IPS-18a (cell line): ENCODE measurements around the gene SDE2.

Experiments used
- H3K27ac ChIP-seq: one replicate; pipeline ENCODE4 v1.5.1; 2013; ENCODE audit warnings: low read length
- H3K27me3 ChIP-seq: one replicate; pipeline ENCODE4 v1.6.1; 2013; ENCODE audit warnings: mild to moderate bottlenecking, low read length; ENCODE audit not compliant: control insufficient read depth, insufficient read depth
- H3K36me3 ChIP-seq: one replicate; pipeline ENCODE4 v1.6.1; 2013; ENCODE audit warnings: low read depth, low read length; ENCODE audit not compliant: control insufficient read depth
- H3K4me1 ChIP-seq: one replicate; pipeline ENCODE4 v1.6.1; 2013; ENCODE audit warnings: low read depth, low read length; ENCODE audit not compliant: control insufficient read depth
- H3K4me3 ChIP-seq: one replicate; pipeline ENCODE4 v1.5.1; 2013; ENCODE audit warnings: low read length
- H3K9ac ChIP-seq: one replicate; pipeline ENCODE4 v1.6.1; 2013; ENCODE audit warnings: mild to moderate bottlenecking, low read length, moderate library complexity
- H3K9me3 ChIP-seq: one replicate; pipeline ENCODE4 v1.6.1; 2013; ENCODE audit warnings: low read depth, low read length; ENCODE audit not compliant: control insufficient read depth

The SDE2 gene

GRCh38 chr1:225949041-225949440 lies 50.1 kb downstream of the SDE2 start:
- H3K4me3 ChIP-seq, result no peak overlapping the region
- H3K4me1 ChIP-seq, result peaks cover 25% of the 10 kb centered on the region
- H3K27ac ChIP-seq, result no peak overlapping the region
- peaks cover 24% of the 10 kb centered on the region for H3K27me3 ChIP-seq
- no peaks in the 10 kb centered on the region for H3K36me3 ChIP-seq
- H3K9ac ChIP-seq, result no peak overlapping the region
- H3K9me3 ChIP-seq, result no peaks in the 10 kb centered on the region

- Histone ChIP-seq H3K4me1 (peaks cover 25% of the 10 kb centered on the region), H3K27ac (no peak overlapping the region), H3K36me3 (no peaks in the 10 kb centered on the region), H3K9me3 (no peaks in the 10 kb centered on the region), H3K4me3 (no peak overlapping the region), H3K9ac (no peak overlapping the region), H3K27me3 (peaks cover 24% of the 10 kb centered on the region)
Observed at GRCh38 chr1:225946803-225947202, 52.3 kb downstream of the SDE2 start.

- Histone ChIP-seq H3K36me3 (no peaks in the 10 kb centered on the region), H3K9ac (no peak overlapping the region), H3K9me3 (no peaks in the 10 kb centered on the region), H3K27ac (no peak overlapping the region), H3K27me3 (peaks cover 24% of the 10 kb centered on the region), H3K4me1 (peaks cover 25% of the 10 kb centered on the region), H3K4me3 (no peak overlapping the region)
Observed at GRCh38 chr1:225946082-225946620, 53.0 kb downstream of the SDE2 start.

GRCh38 chr1:225945564-225945963 lies 53.6 kb downstream of the SDE2 start:
- Histone ChIP-seq H3K9ac (no peak overlapping the region), H3K27me3 (peaks cover 26% of the 10 kb centered on the region), H3K27ac (no peak overlapping the region), H3K4me3 (no peak overlapping the region), H3K36me3 (no peaks in the 10 kb centered on the region), H3K4me1 (peaks cover 25% of the 10 kb centered on the region), H3K9me3 (no peaks in the 10 kb centered on the region)

- no peaks in the 10 kb centered on the region for H3K36me3 ChIP-seq
- peaks cover 29% of the 10 kb centered on the region for H3K27me3 ChIP-seq
- H3K9me3 ChIP-seq, result no peaks in the 10 kb centered on the region
- no peak overlapping the region for H3K9ac ChIP-seq
- H3K4me1 ChIP-seq, result peaks cover 25% of the 10 kb centered on the region
- no peak overlapping the region for H3K4me3 ChIP-seq
- H3K27ac ChIP-seq, result no peak overlapping the region
Observed at GRCh38 chr1:225944951-225945350, 54.2 kb downstream of the SDE2 start.

GRCh38 chr1:225944387-225944786 lies 54.8 kb downstream of the SDE2 start:
- peaks cover 25% of the 10 kb centered on the region for H3K4me1 ChIP-seq
- no peaks in the 10 kb centered on the region for H3K9me3 ChIP-seq
- no peak overlapping the region for H3K9ac ChIP-seq
- no peaks in the 10 kb centered on the region for H3K36me3 ChIP-seq
- peaks cover 30% of the 10 kb centered on the region for H3K27me3 ChIP-seq
- H3K27ac ChIP-seq, result no peak overlapping the region
- H3K4me3 ChIP-seq, result no peak overlapping the region

- Histone ChIP-seq H3K36me3 (no peaks in the 10 kb centered on the region), H3K27me3 (peaks cover 28% of the 10 kb centered on the region), H3K9ac (no peak overlapping the region), H3K27ac (no peak overlapping the region), H3K4me1 (peaks cover 16% of the 10 kb centered on the region), H3K9me3 (no peaks in the 10 kb centered on the region), H3K4me3 (no peak overlapping the region)
Observed at GRCh38 chr1:225943582-225943981, 55.6 kb downstream of the SDE2 start.

- no peaks in the 10 kb centered on the region for H3K9me3 ChIP-seq
- no peak overlapping the region for H3K4me3 ChIP-seq
- H3K27me3 ChIP-seq, result peaks cover 18% of the 10 kb centered on the region
- H3K9ac ChIP-seq, result no peak overlapping the region
- H3K27ac ChIP-seq, result no peak overlapping the region
- no peaks in the 10 kb centered on the region for H3K36me3 ChIP-seq
- peaks cover 16% of the 10 kb centered on the region for H3K4me1 ChIP-seq
Observed at GRCh38 chr1:225942574-225942973, 56.6 kb downstream of the SDE2 start.

GRCh38 chr1:225941942-225942222 lies 57.3 kb downstream of the SDE2 start:
- Histone ChIP-seq H3K36me3 (no peaks in the 10 kb centered on the region), H3K4me1 (peaks cover 16% of the 10 kb centered on the region), H3K27me3 (peaks cover 15% of the 10 kb centered on the region), H3K9ac (no peak overlapping the region), H3K4me3 (no peak overlapping the region), H3K27ac (no peak overlapping the region), H3K9me3 (no peaks in the 10 kb centered on the region)

- Histone ChIP-seq H3K9ac (no peak within 1 kb of the TSS), H3K4me3 (no peak within 1 kb of the TSS), H3K36me3 (no peaks in the 10 kb centered on the region), H3K9me3 (no peaks in the 10 kb centered on the region), H3K27me3 (peaks cover 10% of the 10 kb centered on the region), H3K4me1 (peaks cover 16% of the 10 kb centered on the region), H3K27ac (no peak within 1 kb of the TSS)
Observed at GRCh38 chr1:225941187-225941941, 57.8 kb downstream of the SDE2 start, which contains the start of gene LEFTY2. LEFTY2 (minus strand) TSS chr1:225941220; CDS start chr1:225941140, 80 bp downstream.

- no peak overlapping the region for H3K4me3 ChIP-seq
- H3K27me3 ChIP-seq, result peaks cover 10% of the 10 kb centered on the region
- H3K4me1 ChIP-seq, result peaks cover 9% of the 10 kb centered on the region
- H3K9ac ChIP-seq, result no peak overlapping the region
- no peaks in the 10 kb centered on the region for H3K36me3 ChIP-seq
- H3K9me3 ChIP-seq, result no peaks in the 10 kb centered on the region
- no peak overlapping the region for H3K27ac ChIP-seq
Observed at GRCh38 chr1:225940385-225941151, 58.6 kb downstream of the SDE2 start.
